ENCODE data around the gene GTF2F1. TPM values are rescaled to one million over a fixed set of nuclear protein-coding genes. Genes with fewer than 3 reads are reported as not detected.
"Not testable (repeated sequence)": the region's sequence is repeated elsewhere in the genome, so short reads cannot be mapped to it uniquely, and the experiment has no call there.

GTF2F1 gene
- polyA plus RNA-seq, 3 donors from 2014 or later = 11.0 to 29.8 (median 11.5) TPM

GRCh38 chr19:6352381-6353165, 40.4 kb downstream of the GTF2F1 start:
- DNase-seq = no peak
- Mint-ChIP-seq H3K4me1 (no peaks in the 10 kb centered on the region), H3K36me3 (no peaks in the 10 kb centered on the region), H3K4me3 (no peak overlapping the region), H3K9me3 (peaks cover 0 to 1% (median 0%) of the 10 kb centered on the region in 6 donors), H3K27ac (no peak overlapping the region), H3K27me3 (ENCODE audit: low read depth in 3 of 3) (peaks cover 0 to 3% (median 0%) of the 10 kb centered on the region in 3 donors)

- Mint-ChIP-seq H3K4me3 (no peak overlapping the region), H3K36me3 (no peaks in the 10 kb centered on the region), H3K27me3 (ENCODE audit: low read depth in 3 of 3) (peaks cover 0 to 4% (median 3%) of the 10 kb centered on the region in 3 donors), H3K27ac (no peak overlapping the region), H3K4me1 (no peaks in the 10 kb centered on the region), H3K9me3 (peaks cover 0 to 1% (median 0%) of the 10 kb centered on the region in 6 donors)
- no peak for DNase-seq
Measured at GRCh38 chr19:6350688-6351087, 42.3 kb downstream of the GTF2F1 start.

GRCh38 chr19:6349271-6349670, 43.7 kb downstream of the GTF2F1 start:
- H3K27ac Mint-ChIP-seq; H3K4me3 Mint-ChIP-seq; H3K4me1 Mint-ChIP-seq; DNase-seq; H3K27me3 Mint-ChIP-seq (ENCODE audit: low read depth in 3 of 3); H3K36me3 Mint-ChIP-seq; H3K9me3 Mint-ChIP-seq: not testable (repeated sequence)

GRCh38 chr19:6343462-6343861, 49.5 kb downstream of the GTF2F1 start:
- Mint-ChIP-seq H3K4me1 (no peaks in the 10 kb centered on the region), H3K27me3 (ENCODE audit: low read depth in 3 of 3) (peaks cover 4 to 14% (median 6%) of the 10 kb centered on the region in 3 donors), H3K36me3 (no peaks in the 10 kb centered on the region), H3K27ac (no peak overlapping the region), H3K4me3 (no peak overlapping the region), H3K9me3 (peaks cover 0 to 1% (median 0%) of the 10 kb centered on the region in 6 donors)
- DNase-seq = no peak

GRCh38 chr19:6340493-6341201, 52.3 kb downstream of the GTF2F1 start:
- H3K4me3 Mint-ChIP-seq = no peak overlapping the region
- H3K36me3 Mint-ChIP-seq = no peaks in the 10 kb centered on the region
- H3K27ac Mint-ChIP-seq = no peak overlapping the region
- no peaks in the 10 kb centered on the region for H3K4me1 Mint-ChIP-seq
- DNase-seq = no peak
- no peaks in the 10 kb centered on the region for H3K9me3 Mint-ChIP-seq
- peaks cover 4 to 10% (median 4%) of the 10 kb centered on the region in 3 donors for H3K27me3 Mint-ChIP-seq (ENCODE audit: low read depth in 3 of 3)

GRCh38 chr19:6334490-6335285, 58.3 kb downstream of the GTF2F1 start:
- Mint-ChIP-seq H3K9me3 (no peaks in the 10 kb centered on the region), H3K27me3 (ENCODE audit: low read depth in 3 of 3) (no peaks in the 10 kb centered on the region), H3K36me3 (no peaks in the 10 kb centered on the region), H3K4me3 (no peak overlapping the region), H3K4me1 (no peaks in the 10 kb centered on the region), H3K27ac (no peak overlapping the region)
- DNase-seq = no peak

- DNase-seq = no peak
- H3K4me3 Mint-ChIP-seq = no peak within 1 kb of the TSS
- H3K36me3 Mint-ChIP-seq = no peaks in the 10 kb centered on the region
- no peaks in the 10 kb centered on the region for H3K4me1 Mint-ChIP-seq
- H3K9me3 Mint-ChIP-seq = no peaks in the 10 kb centered on the region
- H3K27me3 Mint-ChIP-seq (ENCODE audit: low read depth in 3 of 3) = no peaks in the 10 kb centered on the region
- no peak within 1 kb of the TSS for H3K27ac Mint-ChIP-seq
Measured at GRCh38 chr19:6333439-6333838, 59.5 kb downstream of the GTF2F1 start, which contains the start of gene ACER1. Gene ACER1, minus strand, starts transcription at chr19:6333612. Its CDS starts 61 bp downstream, at chr19:6333551.

Other genes with a start within 250 kb of the GTF2F1 start
- gene MLLT1, start 113.2 kb downstream of the GTF2F1 start, polyA plus RNA-seq = 1 to 10 TPM in 1 of 3 donors, under 1 TPM in 2; 0.11 to 1.9 (median 0.54) TPM
- under 1 TPM in 2 of 3 donors, not detected in 1; 0.54 to 0.63 TPM for gene ACER1, start 59.6 kb downstream of the GTF2F1 start, polyA plus RNA-seq
- gene CLPP, start 31.6 kb downstream of the GTF2F1 start, polyA plus RNA-seq = 100 to 1,000 TPM; 102 to 184 (median 119) TPM
- gene ALKBH7, start 20.4 kb downstream of the GTF2F1 start, polyA plus RNA-seq = 10 to 100 TPM; 47.6 to 96.4 (median 51.4) TPM
- under 1 TPM; 0.28 to 0.73 (median 0.65) TPM for gene PSPN, start 17.2 kb downstream of the GTF2F1 start, polyA plus RNA-seq
- 10 to 100 TPM in 1 of 3 donors, 1 to 10 TPM in 2; 3.9 to 15.6 (median 9.8) TPM for gene KHSRP, start 31.6 kb upstream of the GTF2F1 start, polyA plus RNA-seq
- not detected for gene SLC25A41, start 40.6 kb upstream of the GTF2F1 start, polyA plus RNA-seq
- 10 to 100 TPM in 1 of 3 donors, 1 to 10 TPM in 1, under 1 TPM in 1; 0.61 to 14.7 (median 4.1) TPM for gene SLC25A23, start 66.6 kb upstream of the GTF2F1 start, polyA plus RNA-seq
- gene CRB3, start 71.1 kb upstream of the GTF2F1 start, polyA plus RNA-seq = under 1 TPM in 1 of 3 donors, not detected in 2; 0.39 TPM
- gene DENND1C, start 88.6 kb upstream of the GTF2F1 start, polyA plus RNA-seq = 100 to 1,000 TPM in 1 of 3 donors, 10 to 100 TPM in 2; 29.0 to 120 (median 32.9) TPM
- 1 to 10 TPM in 2 of 3 donors, under 1 TPM in 1; 0.86 to 3.0 (median 1.3) TPM for gene TUBB4A, start 109.1 kb upstream of the GTF2F1 start, polyA plus RNA-seq
- 10 to 100 TPM in 1 of 3 donors, 1 to 10 TPM in 2; 1.3 to 16.0 (median 5.9) TPM for gene TNFSF9, start 137.9 kb upstream of the GTF2F1 start, polyA plus RNA-seq
- gene CD70, start 198.0 kb upstream of the GTF2F1 start, polyA plus RNA-seq = under 1 TPM in 2 of 3 donors, not detected in 1; 0.39 to 0.76 TPM

All from immature natural killer cell (primary cell).